HG03064 (cell line): ENCODE results near the gene FUS.

ENCODE experiments used
- ATAC-seq: cut with Tn5 transposase; IDR thresholded peaks from one replicate; pipeline ENCODE4 v1.9.1; 2021; ENCODE audit warnings: low read depth; ENCODE audit not compliant: unreplicated experiment

Gene FUS

GRCh38 chr16:31225193-31225592, 45.3 kb downstream of the FUS start:
- no peak for ATAC-seq

GRCh38 chr16:31228206-31228605, 48.3 kb downstream of the FUS start:
- no peak for ATAC-seq

DNA sequence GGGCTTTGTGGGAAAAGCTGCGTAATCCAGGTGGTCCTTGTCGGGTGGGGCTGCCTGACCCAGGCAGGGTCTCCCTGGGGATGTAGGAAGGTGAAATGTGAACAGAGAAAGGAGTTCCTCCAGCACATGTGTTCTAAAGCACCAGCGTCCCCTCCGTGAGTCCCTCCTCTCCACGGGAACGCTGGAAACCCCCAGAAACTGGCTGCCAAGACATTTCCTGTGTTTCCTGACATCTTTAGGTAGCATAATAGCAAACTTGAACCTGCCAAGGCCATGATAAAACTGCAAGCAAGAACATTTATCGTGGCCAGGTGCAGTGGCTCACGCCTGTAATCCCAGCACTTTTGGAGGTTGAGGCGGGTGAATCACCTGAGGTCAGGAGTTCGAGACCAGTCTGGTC, 49.6 kb downstream of the FUS start:
- no peak for ATAC-seq

GRCh38 chr16:31238041-31238440, 58.1 kb downstream of the FUS start:
- no peak for ATAC-seq
